GM19193 (cell line): ENCODE measurements around the gene NOXA1.

Experiments
- POLR2A ChIP-seq: IDR thresholded peaks from 4 replicates; pipeline ENCODE4 v1.6.1; 2011; ENCODE audit not compliant: insufficient read depth, insufficient read length; ENCODE audit errors: extremely low read depth

Gene NOXA1

GRCh38 chr9:137459601-137460362 is 36.6 kb downstream of the NOXA1 start:
- no peak for TF ChIP-seq POLR2A

- TF ChIP-seq POLR2A: no peak
Observed at GRCh38 chr9:137460363-137461315, 37.4 kb downstream of the NOXA1 start.

- TF ChIP-seq POLR2A: no peak
Observed at GRCh38 chr9:137461316-137461662, 38.1 kb downstream of the NOXA1 start.

DNA sequence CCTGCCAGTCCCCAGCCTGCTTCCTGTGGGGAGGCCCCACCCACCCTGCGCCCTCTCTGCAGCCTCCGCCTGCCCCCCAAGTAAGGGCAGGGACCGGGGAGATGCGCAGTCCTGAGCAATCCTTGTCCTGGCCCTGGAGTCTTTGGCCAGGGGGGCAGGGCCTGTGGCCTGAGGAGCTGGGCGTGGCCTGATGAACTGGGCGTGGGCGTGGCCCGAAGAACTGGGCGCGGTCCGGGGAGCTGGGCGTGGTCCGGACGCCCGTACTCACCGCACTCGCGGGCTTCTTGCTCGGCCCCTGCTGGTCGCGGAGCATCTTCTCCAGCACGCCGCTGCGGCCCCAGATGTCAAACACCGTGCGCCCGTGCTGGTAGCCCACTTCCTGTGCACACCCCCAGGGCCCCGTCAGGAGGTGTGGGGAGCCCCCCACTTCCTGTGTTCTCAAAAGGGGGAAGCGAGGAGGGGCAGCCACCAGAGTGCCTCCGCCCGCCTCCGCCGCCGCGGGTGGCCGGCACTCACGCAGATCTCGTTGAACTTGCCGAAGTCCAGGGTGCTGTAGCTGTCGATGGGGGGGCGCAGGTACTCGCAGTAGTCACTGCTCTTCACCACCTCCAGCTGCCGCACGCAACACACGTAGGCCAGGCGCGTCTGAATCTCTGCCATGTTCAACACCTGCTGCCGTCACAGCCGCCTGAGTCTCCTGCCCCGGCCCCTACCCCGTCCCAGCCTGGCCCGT is 38.6 kb downstream of the NOXA1 start:
- peak; percentile 38 for TF ChIP-seq POLR2A

DNA sequence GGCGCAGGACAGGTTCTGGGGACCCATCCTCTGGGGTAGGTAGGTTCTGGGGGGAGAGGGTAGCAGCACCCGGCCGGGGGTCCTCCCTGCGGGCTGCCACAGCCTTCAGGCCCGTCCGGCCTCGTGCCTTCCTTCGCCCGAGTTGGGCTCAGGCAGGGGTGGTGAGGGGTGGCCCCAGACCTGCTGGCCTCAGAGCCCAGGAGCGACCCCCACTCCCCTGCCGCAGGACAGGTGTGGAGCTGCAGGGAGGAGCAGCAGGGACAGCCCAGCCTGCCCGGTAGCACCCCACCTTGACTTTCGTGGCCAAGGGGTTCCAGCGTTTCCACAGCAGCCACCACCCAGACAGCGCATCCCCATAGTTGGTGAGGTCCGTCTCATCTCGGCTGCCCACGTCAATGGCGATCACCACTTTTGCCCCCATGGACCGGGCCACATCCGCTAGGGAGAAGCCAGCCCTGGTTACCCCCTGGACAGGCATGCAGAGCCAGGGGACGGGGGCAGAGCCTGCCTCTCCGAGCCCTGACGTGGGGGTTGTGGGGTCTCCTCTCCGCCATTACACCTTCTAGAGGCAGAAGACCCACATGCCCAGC is 39.3 kb downstream of the NOXA1 start:
- no peak for TF ChIP-seq POLR2A

- no peak for TF ChIP-seq POLR2A
Observed at GRCh38 chr9:137462986-137463930, 40.1 kb downstream of the NOXA1 start.

- no peak for TF ChIP-seq POLR2A
Observed at GRCh38 chr9:137463931-137464290, 40.7 kb downstream of the NOXA1 start.

GRCh38 chr9:137464291-137464999 is 41.3 kb downstream of the NOXA1 start:
- no peak for TF ChIP-seq POLR2A

GRCh38 chr9:137465000-137465719 is 42.0 kb downstream of the NOXA1 start:
- TF ChIP-seq POLR2A: no peak

DNA sequence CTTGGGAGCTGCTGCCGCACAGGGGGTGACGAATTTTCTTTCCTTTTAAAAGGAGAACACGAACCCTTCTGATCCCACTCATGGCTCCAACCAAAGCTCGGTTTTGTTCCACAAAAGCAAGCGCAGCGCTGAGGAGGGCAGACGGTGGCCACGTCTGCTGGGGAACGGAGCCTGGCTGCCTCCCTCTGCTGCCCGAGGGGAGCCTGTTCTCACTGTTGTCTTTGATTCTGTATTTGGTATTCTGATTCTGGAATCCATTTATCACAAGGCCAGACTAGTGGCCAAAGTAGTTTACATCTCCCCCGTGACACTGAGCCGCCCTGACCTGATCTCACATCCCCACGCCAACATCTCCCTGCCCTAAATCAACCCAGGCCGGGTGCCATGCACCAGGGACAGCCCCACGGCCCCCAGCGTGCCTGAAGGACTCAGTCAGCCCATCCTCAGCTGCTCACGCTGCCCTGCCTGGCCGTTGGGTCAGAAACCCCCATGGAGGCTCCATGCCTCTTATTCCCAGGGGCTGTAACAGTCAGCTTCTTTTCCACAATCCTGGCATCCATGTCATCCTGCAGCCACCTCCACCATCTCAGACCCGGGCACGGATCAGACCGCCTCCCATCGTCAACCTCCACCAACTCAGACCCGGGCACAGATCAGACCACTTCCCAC is 42.7 kb downstream of the NOXA1 start:
- no peak for TF ChIP-seq POLR2A

GRCh38 chr9:137467161-137467581 is 44.0 kb downstream of the NOXA1 start:
- no peak for TF ChIP-seq POLR2A

DNA sequence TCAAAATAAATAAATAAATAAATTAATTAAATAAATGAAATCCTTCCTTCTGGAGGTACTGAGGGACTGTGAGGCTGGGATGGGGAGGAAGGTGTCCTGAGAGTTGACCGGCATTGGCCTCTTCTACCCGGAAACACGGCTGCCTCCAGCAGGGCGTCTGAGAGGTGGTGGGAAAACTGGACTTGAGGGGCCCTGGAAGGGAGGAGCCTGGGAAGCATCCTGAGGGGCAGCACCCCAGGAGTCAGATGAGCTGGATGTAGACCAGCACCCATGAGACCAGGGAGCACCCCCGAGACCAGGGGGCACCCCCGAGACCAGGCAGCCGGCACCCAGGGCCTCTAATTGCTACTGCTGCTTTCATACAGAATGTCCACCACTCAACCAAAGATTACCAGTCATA is 44.7 kb downstream of the NOXA1 start:
- TF ChIP-seq POLR2A: no peak
